Common myeloid progenitor, CD34-positive (primary cell): Measurements from ENCODE around the gene PTGR3.

ENCODE experiments used
- CTCF ChIA-PET: fragments of 350-600 bp; sonication (Branson Sonifier 250); formaldehyde crosslinking; loops from one replicate; lab custom pipeline; 2021; ENCODE audit warnings: antibody characterized with exemption; lab: Charles Lee
- POLR2A ChIA-PET: fragments of 350-600 bp; sonication (Branson Sonifier 250); formaldehyde crosslinking; loops from one replicate; lab custom pipeline; 2021; ENCODE audit warnings: antibody characterized with exemption; lab: Charles Lee
- DNase-seq, 3 donors: peaks; one replicate each; pipeline versions ENCODE4 v3.0.0 to v3.0.0-alpha.2; 2013
- H3K27ac ChIP-seq, 2 experiments: 1 replicate in 1 of 2; 2 replicates in 1 of 2; pipeline ENCODE4 v1.7.0; 2013; ENCODE audit warnings: inconsistent platforms in 2 of 2, low read length in 2 of 2, mild to moderate bottlenecking in 2 of 2, low read depth in 1 of 2, moderate library complexity in 1 of 2; ENCODE audit not compliant: severe bottlenecking in 2 of 2, insufficient read depth in 1 of 2, poor library complexity in 1 of 2
- H3K27me3 ChIP-seq, 5 experiments: replicated peaks in 2 of 5; 1 replicate in 3 of 5; 2 replicates in 2 of 5; pipeline versions ENCODE4 v1.6.1 to v1.7.0; 2013; ENCODE audit warnings: low read length in 4 of 5, mild to moderate bottlenecking in 2 of 5, moderate library complexity in 2 of 5, inconsistent platforms in 1 of 5; ENCODE audit not compliant: insufficient read depth in 5 of 5, control insufficient read depth in 4 of 5
- H3K36me3 ChIP-seq, 4 experiments: 1 replicate in 2 of 4; 2 replicates in 2 of 4; pipeline versions ENCODE4 v1.6.1 to v1.7.0; 2013; ENCODE audit warnings: low read length in 3 of 4, control low read depth in 1 of 4, mild to moderate bottlenecking in 1 of 4; ENCODE audit not compliant: control insufficient read depth in 4 of 4, insufficient read depth in 4 of 4
- H3K4me1 ChIP-seq, 4 experiments: 1 replicate in 3 of 4; 2 replicates in 1 of 4; pipeline versions ENCODE4 v1.6.1 to v1.7.1; 2013; ENCODE audit warnings: low read length in 3 of 4, mild to moderate bottlenecking in 3 of 4, control low read depth in 1 of 4, inconsistent platforms in 1 of 4, moderate library complexity in 1 of 4; ENCODE audit not compliant: control insufficient read depth in 4 of 4, insufficient read depth in 4 of 4; ENCODE audit errors: control extremely low read depth in 1 of 4
- H3K4me3 ChIP-seq, 7 experiments: 1 replicate in 4 of 7; 2 replicates in 3 of 7; pipeline versions ENCODE4 v1.5.1 to v1.7.0; 2013; ENCODE audit warnings: mild to moderate bottlenecking in 7 of 7, low read length in 6 of 7, moderate library complexity in 6 of 7, inconsistent platforms in 2 of 7, low read depth in 2 of 7, control low read depth in 1 of 7; ENCODE audit not compliant: insufficient read depth in 4 of 7, control insufficient read depth in 1 of 7; ENCODE audit errors: extremely low read depth in 1 of 7
- H3K9me3 ChIP-seq, 5 experiments: 1 replicate in 4 of 5; 2 replicates in 1 of 5; pipeline versions ENCODE4 v1.6.1 to v1.7.1; 2013; ENCODE audit warnings: low read length in 4 of 5, mild to moderate bottlenecking in 2 of 5, inconsistent platforms in 1 of 5, low read depth in 1 of 5, moderate library complexity in 1 of 5; ENCODE audit not compliant: control insufficient read depth in 4 of 5, insufficient read depth in 2 of 5; ENCODE audit errors: control extremely low read depth in 1 of 5
- WGBS: methylation state at CpG from one replicate; pipeline ENCODE4 v1.1.5; 2013; ENCODE audit not compliant: insufficient coverage; 5-methylcytosine and 5-hydroxymethylcytosine counted together

PTGR3 gene

GRCh38 chr18:75221897-75222296, 13.0 kb upstream of the PTGR3 start:
- CTCF ChIA-PET, result interaction anchor here (0.7 to 1.7 kb wide), 4 partner anchors 9 to 23 kb away, joined by 3 to 5 read pairs (median 4); partner anchors contain the start of gene TSHZ1
- 25% methylated on average over 7 of the region's 7 CpGs for WGBS
- DNase-seq, result no peak
- peaks cover 11 to 54% (median 25%) of the 10 kb centered on the region in 4 experiments for H3K4me1 ChIP-seq
- no peaks in the 10 kb centered on the region for H3K36me3 ChIP-seq
- no peak overlapping the region for H3K27ac ChIP-seq
- H3K27me3 ChIP-seq, result no peaks in the 10 kb centered on the region
- H3K4me3 ChIP-seq, result peak overlapping the region in 1 of 7 experiments; percentile 40
- H3K9me3 ChIP-seq, result no peaks in the 10 kb centered on the region
- POLR2A ChIA-PET, result interaction anchor here (1.5 kb wide), 1 partner anchor 13 kb away, joined by 6 read pairs; the partner anchor contains the start of gene PTGR3

- Histone ChIP-seq H3K4me3 (no peak overlapping the region), H3K9me3 (no peaks in the 10 kb centered on the region), H3K36me3 (no peaks in the 10 kb centered on the region), H3K4me1 (peaks cover 9 to 54% (median 20%) of the 10 kb centered on the region in 4 experiments), H3K27ac (no peak overlapping the region), H3K27me3 (no peaks in the 10 kb centered on the region)
- no CpG with 5 or more reads among the region's 1 CpG for WGBS
- ChIA-PET CTCF (interaction anchor here (0.7 to 1.7 kb wide), 4 partner anchors 9 to 24 kb away, joined by 3 to 5 read pairs (median 4); partner anchors contain the start of gene TSHZ1), POLR2A (interaction anchor here (1.5 kb wide), 1 partner anchor 12 kb away, joined by 6 read pairs; the partner anchor contains the start of gene PTGR3)
- DNase-seq, result no peak
Observed at GRCh38 chr18:75221397-75221796, 12.5 kb upstream of the PTGR3 start.

GRCh38 chr18:75220551-75221355, 11.8 kb upstream of the PTGR3 start:
- ChIA-PET POLR2A (interaction anchor here (1.5 kb wide), 1 partner anchor 12 kb away, joined by 6 read pairs; the partner anchor contains the start of gene PTGR3), CTCF (interaction anchor here (1.1 to 1.7 kb wide), 3 partner anchors 8 to 25 kb away, joined by 3 to 5 read pairs (median 5); partner anchors contain the start of gene TSHZ1)
- peak overlapping the region in 1 of 2 experiments; percentile 0 for H3K27ac ChIP-seq
- no peaks in the 10 kb centered on the region for H3K9me3 ChIP-seq
- no peak for DNase-seq
- no peak overlapping the region for H3K4me3 ChIP-seq
- 89% methylated on average over 3 of the region's 12 CpGs for WGBS
- no peaks in the 10 kb centered on the region for H3K27me3 ChIP-seq
- peaks cover 6 to 49% (median 19%) of the 10 kb centered on the region in 4 experiments for H3K4me1 ChIP-seq
- no peaks in the 10 kb centered on the region for H3K36me3 ChIP-seq

- Histone ChIP-seq H3K27me3 (no peaks in the 10 kb centered on the region), H3K4me1 (peaks cover 6 to 47% (median 19%) of the 10 kb centered on the region in 4 experiments), H3K9me3 (no peaks in the 10 kb centered on the region), H3K27ac (peak overlapping the region in 1 of 2 experiments; percentile 0), H3K4me3 (no peak overlapping the region), H3K36me3 (peaks cover 0 to 4% (median 2%) of the 10 kb centered on the region in 4 experiments)
- CTCF ChIA-PET, result no interaction called here
- POLR2A ChIA-PET, result no interaction called here
- DNase-seq, result peak in 2 of 3 donors; percentile 34 to 52
- WGBS, result 68% methylated on average over 5 of the region's 11 CpGs
Observed at GRCh38 chr18:75219745-75220375, 10.9 kb upstream of the PTGR3 start.

- Histone ChIP-seq H3K9me3 (no peaks in the 10 kb centered on the region), H3K4me1 (peaks cover 7 to 40% (median 16%) of the 10 kb centered on the region in 4 experiments), H3K27me3 (no peaks in the 10 kb centered on the region), H3K36me3 (peaks cover 0 to 4% (median 3%) of the 10 kb centered on the region in 4 experiments), H3K4me3 (no peak overlapping the region), H3K27ac (no peak overlapping the region)
- WGBS, result over 99% methylated on average over 11 of the region's 12 CpGs
- POLR2A ChIA-PET, result no interaction called here
- no peak for DNase-seq
- CTCF ChIA-PET, result interaction anchor here (0.7 kb wide), 1 partner anchor 12 kb away, joined by 3 read pairs; no protein-coding TSS in a partner anchor
Observed at GRCh38 chr18:75218065-75218923, 9.4 kb upstream of the PTGR3 start.

- peaks cover 0 to 4% (median 3%) of the 10 kb centered on the region in 4 experiments for H3K36me3 ChIP-seq
- no peaks in the 10 kb centered on the region for H3K27me3 ChIP-seq
- no peak overlapping the region for H3K27ac ChIP-seq
- no peak for DNase-seq
- ChIA-PET POLR2A (interaction anchor here (0.6 kb wide), 1 partner anchor 275 kb away, joined by 3 read pairs; no protein-coding TSS in a partner anchor), CTCF (no interaction called here)
- 98% methylated on average over 7 of the region's 10 CpGs for WGBS
- H3K4me3 ChIP-seq, result no peak overlapping the region
- no peaks in the 10 kb centered on the region for H3K9me3 ChIP-seq
- H3K4me1 ChIP-seq, result peaks cover 9 to 40% (median 20%) of the 10 kb centered on the region in 4 experiments
Observed at GRCh38 chr18:75216911-75217689, 8.2 kb upstream of the PTGR3 start.
